Peyer's patch (tissue), 4 donors: ENCODE measurements around the gene SBNO1. TPM values are rescaled to one million over a fixed set of nuclear protein-coding genes. Genes with fewer than 3 reads are reported as not detected.

ENCODE experiments used
- DNase-seq, 3 donors: peaks; one replicate each; pipeline ENCODE4 v3.0.0-alpha.2; 2017 to 2019
- H3K27ac ChIP-seq, 4 donors: fragments of 200-600 bp; sonication (generic); one replicate each; pipeline ENCODE4 v1.5.1; 2016 to 2019
- H3K27me3 ChIP-seq, 2 donors: fragments of 200-600 bp; sonication (generic); one replicate each; pipeline ENCODE4 v1.5.1; 2019
- H3K36me3 ChIP-seq, 3 donors: fragments of 200-600 bp; sonication (generic); one replicate each; pipeline ENCODE4 v1.5.1; 2016 to 2019
- H3K4me1 ChIP-seq, 4 donors: fragments of 200-600 bp; sonication (generic); one replicate each; pipeline ENCODE4 v1.5.1; 2016 to 2019
- H3K4me3 ChIP-seq, 4 donors: fragments of 200-600 bp; sonication (generic); 1 replicate in 3 of 4; 2 replicates in 1 of 4; pipeline ENCODE4 v1.5.1; 2016 to 2019; ENCODE audit warnings: mild to moderate bottlenecking in 1 of 4
- H3K9me3 ChIP-seq, 4 donors: fragments of 200-600 bp; sonication (generic); one replicate each; pipeline ENCODE4 v1.5.1; 2016 to 2019; ENCODE audit warnings: mild to moderate bottlenecking in 1 of 4
- POLR2A ChIP-seq, 2 donors: fragments of 450-650 bp; IDR thresholded peaks; one replicate each; pipeline ENCODE4 v1.5.1; 2017; ENCODE audit warnings: antibody characterized with exemption in 2 of 2, mild to moderate bottlenecking in 2 of 2, moderate library complexity in 2 of 2
- small RNA-seq, 2 donors: library from RNA; depleted of rRNA; stranded (forward); fragments of <200 nt; gene quantifications; one replicate each; pipeline ENCODE3, GENCODE V24; 2016
- total RNA-seq, 4 donors: library from RNA; depleted of rRNA; stranded (reverse); fragments of >200 nt; gene quantifications; one replicate each; pipeline ENCODE4 v1.1.0, GENCODE V29; 2016
- TF ChIP-seq, protein P1 (sequence below), 6 experiments: fragments of 450-650 bp in 4 of 6; fragments of 200-600 bp in 2 of 6; sonication (generic) in 1 of 6; IDR thresholded peaks; one replicate each; pipeline ENCODE4 v1.5.1; 2017 to 2019; ENCODE audit warnings: antibody characterized with exemption in 6 of 6, mild to moderate bottlenecking in 3 of 6, moderate library complexity in 1 of 6

SBNO1 gene
- total RNA-seq, 4 donors from 2014 or later, result 16.2 to 23.9 (median 18.8) TPM

GRCh38 chr12:123245678-123246077 is 119.0 kb downstream of the SBNO1 start:
- Histone ChIP-seq H3K4me1 (peaks cover 0 to 5% (median 1%) of the 10 kb centered on the region in 4 donors), H3K9me3 (no peaks in the 10 kb centered on the region), H3K27me3 (no peaks in the 10 kb centered on the region), H3K36me3 (peaks cover 0 to 7% (median 0%) of the 10 kb centered on the region in 3 donors), H3K27ac (no peak overlapping the region), H3K4me3 (no peak overlapping the region)
- TF ChIP-seq, protein P1, sequence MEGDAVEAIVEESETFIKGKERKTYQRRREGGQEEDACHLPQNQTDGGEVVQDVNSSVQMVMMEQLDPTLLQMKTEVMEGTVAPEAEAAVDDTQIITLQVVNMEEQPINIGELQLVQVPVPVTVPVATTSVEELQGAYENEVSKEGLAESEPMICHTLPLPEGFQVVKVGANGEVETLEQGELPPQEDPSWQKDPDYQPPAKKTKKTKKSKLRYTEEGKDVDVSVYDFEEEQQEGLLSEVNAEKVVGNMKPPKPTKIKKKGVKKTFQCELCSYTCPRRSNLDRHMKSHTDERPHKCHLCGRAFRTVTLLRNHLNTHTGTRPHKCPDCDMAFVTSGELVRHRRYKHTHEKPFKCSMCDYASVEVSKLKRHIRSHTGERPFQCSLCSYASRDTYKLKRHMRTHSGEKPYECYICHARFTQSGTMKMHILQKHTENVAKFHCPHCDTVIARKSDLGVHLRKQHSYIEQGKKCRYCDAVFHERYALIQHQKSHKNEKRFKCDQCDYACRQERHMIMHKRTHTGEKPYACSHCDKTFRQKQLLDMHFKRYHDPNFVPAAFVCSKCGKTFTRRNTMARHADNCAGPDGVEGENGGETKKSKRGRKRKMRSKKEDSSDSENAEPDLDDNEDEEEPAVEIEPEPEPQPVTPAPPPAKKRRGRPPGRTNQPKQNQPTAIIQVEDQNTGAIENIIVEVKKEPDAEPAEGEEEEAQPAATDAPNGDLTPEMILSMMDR (IDR thresholded peaks at IDR 0.05), result no peak
- TF ChIP-seq POLR2A (IDR thresholded peaks at IDR 0.05), result no peak
- no peak for DNase-seq

DNA sequence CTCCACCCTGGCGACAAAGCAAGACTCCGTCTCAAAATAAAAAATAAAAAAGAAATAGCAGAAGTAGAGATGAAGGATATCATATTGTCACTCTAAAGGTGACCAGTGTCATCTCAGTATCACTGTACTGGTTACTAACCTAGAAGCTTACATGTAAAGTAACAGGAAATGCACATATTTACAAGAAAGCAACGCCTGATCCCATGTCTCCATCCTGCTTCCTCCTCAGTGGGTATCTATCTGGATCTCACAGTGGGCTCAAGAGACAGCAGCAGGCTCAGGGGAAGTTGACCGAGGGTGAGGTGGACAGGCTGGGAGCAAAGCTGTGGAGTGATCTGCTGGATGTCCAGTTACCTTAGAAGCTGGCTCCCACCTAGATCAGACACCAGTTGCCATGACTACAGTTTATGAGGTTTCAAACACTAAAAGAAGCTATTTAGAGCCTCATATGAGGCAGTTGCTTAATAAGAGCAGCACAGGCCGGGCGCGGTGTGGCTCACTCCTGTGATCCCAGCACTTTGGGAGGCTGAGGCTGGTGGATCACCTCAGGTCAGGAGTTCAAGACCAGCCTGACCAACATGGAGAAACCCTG is 120.9 kb downstream of the SBNO1 start:
- H3K4me1 ChIP-seq, result no peaks in the 10 kb centered on the region
- TF ChIP-seq POLR2A (IDR thresholded peaks at IDR 0.05), result no peak
- TF ChIP-seq, protein P1 (IDR thresholded peaks at IDR 0.05), result no peak
- no peak overlapping the region for H3K27ac ChIP-seq
- DNase-seq, result no peak
- H3K9me3 ChIP-seq, result no peaks in the 10 kb centered on the region
- H3K27me3 ChIP-seq, result no peaks in the 10 kb centered on the region
- peaks cover 0 to 7% (median 0%) of the 10 kb centered on the region in 3 donors for H3K36me3 ChIP-seq
- no peak overlapping the region for H3K4me3 ChIP-seq

DNA sequence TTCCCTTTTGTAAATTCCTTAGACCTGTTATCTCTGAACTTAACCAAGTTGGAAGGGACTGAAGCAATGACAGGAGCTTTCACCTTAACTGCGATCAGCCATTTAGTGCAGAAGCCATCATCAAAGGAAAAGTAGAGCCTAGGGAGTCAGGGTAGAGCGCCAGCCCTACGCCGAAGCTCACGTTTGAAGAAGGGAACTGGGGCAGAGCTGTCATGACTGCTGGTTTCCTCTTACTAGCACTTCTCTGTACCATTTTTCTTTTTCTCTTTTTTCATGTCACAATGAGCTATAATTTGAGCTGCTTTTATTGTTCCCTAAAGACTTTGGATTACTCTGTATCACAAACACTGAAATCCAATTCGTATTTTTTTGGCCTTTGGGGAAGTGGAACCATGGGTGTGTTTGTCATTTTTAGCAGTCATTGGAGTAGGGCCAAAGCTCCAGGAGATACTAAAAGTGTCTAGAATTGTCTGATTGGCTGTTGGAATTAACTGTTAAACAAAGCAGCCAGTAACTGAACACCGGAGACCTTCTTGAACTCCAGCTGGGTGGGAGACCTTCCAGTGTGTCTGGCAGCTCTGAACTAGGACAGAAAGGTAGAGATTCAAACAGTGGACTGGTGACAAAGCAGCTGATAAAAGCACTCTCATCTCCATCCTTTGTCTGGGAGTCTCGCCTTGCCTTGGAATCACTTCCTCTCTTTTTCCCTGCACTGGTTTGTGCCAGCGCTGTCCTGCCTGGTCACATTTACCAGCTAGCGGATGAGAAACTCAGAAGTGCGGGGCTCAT is 122.3 kb downstream of the SBNO1 start:
- no peak overlapping the region for H3K27ac ChIP-seq
- no peak for DNase-seq
- H3K4me1 ChIP-seq, result peaks cover 0 to 3% (median 0%) of the 10 kb centered on the region in 4 donors
- H3K36me3 ChIP-seq, result no peaks in the 10 kb centered on the region
- H3K27me3 ChIP-seq, result no peaks in the 10 kb centered on the region
- no peaks in the 10 kb centered on the region for H3K9me3 ChIP-seq
- H3K4me3 ChIP-seq, result no peak overlapping the region
- TF ChIP-seq POLR2A (IDR thresholded peaks at IDR 0.05), result no peak
- TF ChIP-seq, protein P1 (IDR thresholded peaks at IDR 0.05), result no peak

Small RNA genes lying within 50 kb of the gene (small RNA-seq; reads per million reads assigned to genes)
- gene RF00019, result 0 reads per million in 2 donors
- gene RNA5SP375, result 0 to 0.19 reads per million in 2 donors

Other genes with a start within 250 kb of the SBNO1 start
- gene PITPNM2, start 213.8 kb downstream of the SBNO1 start, total RNA-seq, result 10 to 100 TPM; 12.3 to 37.0 (median 23.6) TPM
- gene MPHOSPH9, start 131.7 kb downstream of the SBNO1 start, total RNA-seq, result 10 to 100 TPM; 26.0 to 71.0 (median 35.6) TPM
- gene MTRFR, start 131.4 kb downstream of the SBNO1 start, total RNA-seq, result 10 to 100 TPM; 10.2 to 23.1 (median 17.1) TPM
- 10 to 100 TPM; 29.7 to 78.4 (median 39.1) TPM for gene CDK2AP1, start 93.0 kb downstream of the SBNO1 start, total RNA-seq
- 10 to 100 TPM; 32.6 to 99.0 (median 42.6) TPM for gene KMT5A, start 19.3 kb upstream of the SBNO1 start, total RNA-seq
- 1 to 10 TPM in 3 of 4 donors, under 1 TPM in 1; 0.70 to 9.9 (median 2.3) TPM for gene RILPL2, start 71.8 kb upstream of the SBNO1 start, total RNA-seq
- 10 to 100 TPM; 23.4 to 64.4 (median 33.2) TPM for gene SNRNP35, start 93.3 kb upstream of the SBNO1 start, total RNA-seq
- gene RILPL1, start 168.9 kb upstream of the SBNO1 start, total RNA-seq, result 10 to 100 TPM in 1 of 4 donors, 1 to 10 TPM in 3; 1.4 to 29.7 (median 4.6) TPM
- gene TMED2, start 219.7 kb upstream of the SBNO1 start, total RNA-seq, result 100 to 1,000 TPM in 1 of 4 donors, 10 to 100 TPM in 3; 32.2 to 111 (median 78.0) TPM
- gene DDX55, start 237.3 kb upstream of the SBNO1 start, total RNA-seq, result 10 to 100 TPM; 15.2 to 47.9 (median 24.4) TPM